Activated T-cell treated with anti-CD3 and anti-CD28 coated beads, Interleukin-2, amount 50 U/mL, for 4 hours (primary cell): ENCODE results near the gene IGDCC3. TPM values are rescaled to one million over a fixed set of nuclear protein-coding genes. Genes with fewer than 3 reads are reported as not detected.
"Not testable (repeated sequence)": the region's sequence is repeated elsewhere in the genome, so short reads cannot be mapped to it uniquely, and the experiment has no call there.

Experiments
- ATAC-seq, 2 donors: fragments of 200-7000 bp; cut with Tn5 transposase; one replicate each; pipeline ENCODE4 v1.10.0; 2021
- DNase-seq: peaks from one replicate; pipeline ENCODE4 v3.0.0-alpha.2; 2020
- H3K27me3 Mint-ChIP-seq: one replicate; pipeline ENCODE4 v1.8.0; 2021; ENCODE audit warnings: low read depth, mixed read lengths
- H3K36me3 Mint-ChIP-seq: one replicate; pipeline ENCODE4 v1.8.0; 2022; ENCODE audit warnings: mixed read lengths; ENCODE audit not compliant: insufficient read depth
- H3K4me1 Mint-ChIP-seq: one replicate; pipeline ENCODE4 v1.8.0; 2021; ENCODE audit warnings: low read depth, mixed read lengths
- H3K4me3 Mint-ChIP-seq: one replicate; pipeline ENCODE4 v1.8.0; 2021; ENCODE audit warnings: mild to moderate bottlenecking, moderate library complexity, mixed read lengths
- H3K9me3 Mint-ChIP-seq: one replicate; pipeline ENCODE4 v1.8.0; 2021; ENCODE audit warnings: mixed read lengths
- total RNA-seq, 3 donors: library from RNA; stranded (reverse); gene quantifications; one replicate each; pipeline ENCODE4 v1.2.1, GENCODE V29; 2021

The IGDCC3 gene
- total RNA-seq, 3 donors from 2014 or later = 0.10 TPM; not detected in 2

GRCh38 chr15:65361708-65362459 lies 15.9 kb downstream of the IGDCC3 start:
- Mint-ChIP-seq H3K4me1 (no peaks in the 10 kb centered on the region), H3K9me3 (no peaks in the 10 kb centered on the region), H3K27me3 (peaks cover 25% of the 10 kb centered on the region), H3K4me3 (no peak overlapping the region), H3K36me3 (no peaks in the 10 kb centered on the region)
- no peak for ATAC-seq
- no peak for DNase-seq

- no peak for DNase-seq
- Mint-ChIP-seq H3K36me3 (no peaks in the 10 kb centered on the region), H3K9me3 (no peaks in the 10 kb centered on the region), H3K4me1 (peaks cover 5% of the 10 kb centered on the region), H3K27me3 (peaks cover 31% of the 10 kb centered on the region), H3K4me3 (no peak overlapping the region)
- ATAC-seq = no peak
Observed at GRCh38 chr15:65360506-65360905, 17.3 kb downstream of the IGDCC3 start.

- ATAC-seq (peak in 1 of 2 donors; percentile 18), DNase-seq (no peak)
- Mint-ChIP-seq H3K27me3 (peaks cover 44% of the 10 kb centered on the region), H3K9me3 (peaks cover 5% of the 10 kb centered on the region), H3K36me3 (no peaks in the 10 kb centered on the region), H3K4me1 (peaks cover 7% of the 10 kb centered on the region), H3K4me3 (peak overlapping the region; percentile 5)
Observed at GRCh38 chr15:65355988-65356353, 21.8 kb downstream of the IGDCC3 start.

DNA sequence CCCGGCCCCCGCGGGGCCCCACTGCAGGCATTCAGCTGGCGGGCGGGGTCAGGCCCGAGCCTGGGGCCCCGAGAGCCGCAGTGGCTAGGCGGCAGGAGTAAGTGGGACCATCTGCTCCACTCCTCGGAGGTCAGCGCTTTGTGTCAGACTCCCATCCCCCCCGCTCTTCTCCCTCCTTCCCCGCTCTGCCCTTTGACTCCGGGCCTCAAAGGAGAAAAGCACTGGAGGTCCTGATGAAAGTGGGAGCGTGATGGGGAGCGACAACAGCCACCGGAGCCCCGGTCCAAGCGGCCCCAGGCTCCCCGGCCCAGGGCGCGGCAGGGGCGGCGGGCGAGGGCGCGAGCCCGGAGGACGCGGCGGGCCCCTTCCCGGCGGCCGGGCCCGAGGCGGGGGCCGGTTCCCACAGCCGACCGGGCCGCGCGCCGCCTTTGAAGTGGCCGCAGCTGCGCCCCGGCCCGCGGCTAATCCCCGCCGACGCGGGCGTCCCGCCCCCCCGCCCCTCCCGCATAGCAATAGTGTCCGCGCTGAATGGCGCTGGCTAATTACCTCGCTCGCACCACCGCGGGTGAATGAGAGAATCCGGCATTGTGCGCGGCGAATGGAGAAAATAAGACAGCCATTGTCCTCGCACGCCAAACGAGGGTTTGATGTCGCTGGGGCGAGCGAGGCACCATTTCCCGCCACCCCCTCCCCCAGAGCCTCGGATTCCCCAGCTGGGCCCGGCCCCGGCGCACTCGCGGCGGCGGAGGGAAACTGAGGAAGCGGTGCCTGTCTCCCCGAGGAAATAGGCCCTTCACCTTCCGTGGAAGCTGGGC lies 22.4 kb downstream of the IGDCC3 start:
- Mint-ChIP-seq H3K27me3 (peaks cover 50% of the 10 kb centered on the region), H3K4me1 (peaks cover 7% of the 10 kb centered on the region), H3K9me3 (peaks cover 5% of the 10 kb centered on the region), H3K36me3 (no peaks in the 10 kb centered on the region), H3K4me3 (peak overlapping the region; percentile 53)
- DNase-seq = no peak
- peak; percentile 50 to 53 for ATAC-seq

- no peak overlapping the region for H3K4me3 Mint-ChIP-seq
- peaks cover 53% of the 10 kb centered on the region for H3K27me3 Mint-ChIP-seq
- no peaks in the 10 kb centered on the region for H3K36me3 Mint-ChIP-seq
- H3K4me1 Mint-ChIP-seq = peaks cover 7% of the 10 kb centered on the region
- no peak for ATAC-seq
- no peak for DNase-seq
- H3K9me3 Mint-ChIP-seq = peaks cover 5% of the 10 kb centered on the region
Observed at GRCh38 chr15:65354835-65355172, 23.0 kb downstream of the IGDCC3 start.

DNA sequence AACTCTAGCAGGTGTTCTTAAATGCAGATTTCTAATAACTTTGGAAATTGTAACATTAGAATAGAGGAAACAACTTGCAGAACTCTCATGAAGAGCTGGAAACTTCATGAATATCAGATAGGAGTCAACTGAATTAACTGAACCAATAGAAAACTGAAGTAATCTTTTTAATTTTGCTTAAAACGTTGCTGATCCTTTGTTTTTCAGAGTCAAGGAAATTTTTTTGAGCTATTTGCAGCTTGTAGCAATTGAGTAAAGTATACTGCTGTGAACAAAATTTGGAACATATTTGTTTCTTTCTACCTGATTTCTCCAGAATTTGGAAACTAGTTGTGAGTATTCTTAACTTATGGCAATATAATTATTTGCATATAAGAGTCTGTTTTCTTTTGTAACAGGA lies 25.8 kb downstream of the IGDCC3 start:
- H3K4me3 Mint-ChIP-seq, H3K4me1 Mint-ChIP-seq, H3K36me3 Mint-ChIP-seq, DNase-seq, H3K9me3 Mint-ChIP-seq, ATAC-seq: not testable (repeated sequence)
- H3K27me3 Mint-ChIP-seq = peaks cover 47% of the 10 kb centered on the region

GRCh38 chr15:65349338-65349737 lies 28.5 kb downstream of the IGDCC3 start:
- Mint-ChIP-seq H3K36me3 (no peaks in the 10 kb centered on the region), H3K4me3 (no peak overlapping the region), H3K27me3 (peaks cover 36% of the 10 kb centered on the region), H3K4me1 (no peaks in the 10 kb centered on the region), H3K9me3 (peaks cover 3% of the 10 kb centered on the region)
- ATAC-seq (no peak), DNase-seq (no peak)

GRCh38 chr15:65347756-65348155 lies 30.0 kb downstream of the IGDCC3 start:
- ATAC-seq, H3K9me3 Mint-ChIP-seq, H3K4me3 Mint-ChIP-seq, H3K36me3 Mint-ChIP-seq, DNase-seq, H3K4me1 Mint-ChIP-seq: not testable (repeated sequence)
- H3K27me3 Mint-ChIP-seq = peaks cover 21% of the 10 kb centered on the region

DNA sequence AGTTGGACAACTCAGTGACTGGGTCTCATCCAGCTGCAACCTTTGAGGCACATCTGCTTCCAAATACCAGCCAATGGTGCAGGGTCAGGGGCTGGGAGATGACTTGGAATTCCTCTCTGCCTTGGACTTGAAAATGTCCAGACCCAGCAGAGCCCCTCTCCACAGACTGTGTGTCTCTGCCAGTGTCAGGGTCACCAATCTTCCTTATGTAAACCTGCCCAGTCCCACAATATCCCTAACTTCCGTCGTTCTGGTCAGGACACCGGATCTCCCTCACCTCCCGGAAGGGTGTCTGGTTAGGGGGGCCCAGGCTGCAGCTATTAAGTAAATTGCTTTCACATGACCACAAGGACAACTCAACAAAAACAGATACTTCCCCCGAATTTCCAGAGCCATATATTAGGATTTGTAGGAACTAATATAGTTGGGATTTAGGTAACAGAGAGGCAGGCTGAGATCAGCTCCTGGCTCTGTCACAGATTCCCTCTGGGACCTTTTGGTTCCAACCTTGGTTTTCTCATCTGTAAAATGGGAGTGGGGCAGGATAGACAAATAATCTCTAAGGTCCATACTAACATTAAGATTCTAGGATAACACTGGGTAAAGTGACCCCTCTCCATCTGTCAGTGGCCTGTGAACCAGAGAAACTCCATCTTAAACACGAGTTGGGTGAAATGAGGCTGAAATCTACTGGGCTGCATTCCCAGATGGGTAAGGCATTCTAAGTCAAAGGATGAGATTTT lies 30.8 kb downstream of the IGDCC3 start:
- H3K4me3 Mint-ChIP-seq = no peak overlapping the region
- no peaks in the 10 kb centered on the region for H3K9me3 Mint-ChIP-seq
- H3K4me1 Mint-ChIP-seq = no peaks in the 10 kb centered on the region
- H3K27me3 Mint-ChIP-seq = peaks cover 20% of the 10 kb centered on the region
- DNase-seq = no peak
- no peaks in the 10 kb centered on the region for H3K36me3 Mint-ChIP-seq
- ATAC-seq = no peak

DNA sequence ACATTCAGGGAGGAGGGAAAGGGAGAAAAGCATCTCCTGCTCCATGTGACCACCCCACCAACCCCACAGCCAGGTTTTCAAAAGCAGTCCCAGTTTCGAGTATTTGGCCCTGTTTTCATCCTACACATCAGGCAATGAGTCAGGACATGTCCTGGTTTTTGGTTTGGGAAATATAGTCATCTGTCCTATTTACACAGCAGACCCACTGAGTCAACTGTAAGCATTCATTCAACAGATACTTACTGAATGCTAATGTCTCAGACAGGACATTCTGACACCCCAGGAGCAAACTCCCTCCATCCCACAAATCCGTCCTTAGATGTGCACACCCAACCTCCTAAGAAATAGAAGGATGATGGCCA lies 32.9 kb downstream of the IGDCC3 start:
- Mint-ChIP-seq H3K9me3 (no peaks in the 10 kb centered on the region), H3K27me3 (peaks cover 11% of the 10 kb centered on the region), H3K4me3 (no peak overlapping the region), H3K36me3 (no peaks in the 10 kb centered on the region), H3K4me1 (no peaks in the 10 kb centered on the region)
- no peak for DNase-seq
- no peak for ATAC-seq

DNA sequence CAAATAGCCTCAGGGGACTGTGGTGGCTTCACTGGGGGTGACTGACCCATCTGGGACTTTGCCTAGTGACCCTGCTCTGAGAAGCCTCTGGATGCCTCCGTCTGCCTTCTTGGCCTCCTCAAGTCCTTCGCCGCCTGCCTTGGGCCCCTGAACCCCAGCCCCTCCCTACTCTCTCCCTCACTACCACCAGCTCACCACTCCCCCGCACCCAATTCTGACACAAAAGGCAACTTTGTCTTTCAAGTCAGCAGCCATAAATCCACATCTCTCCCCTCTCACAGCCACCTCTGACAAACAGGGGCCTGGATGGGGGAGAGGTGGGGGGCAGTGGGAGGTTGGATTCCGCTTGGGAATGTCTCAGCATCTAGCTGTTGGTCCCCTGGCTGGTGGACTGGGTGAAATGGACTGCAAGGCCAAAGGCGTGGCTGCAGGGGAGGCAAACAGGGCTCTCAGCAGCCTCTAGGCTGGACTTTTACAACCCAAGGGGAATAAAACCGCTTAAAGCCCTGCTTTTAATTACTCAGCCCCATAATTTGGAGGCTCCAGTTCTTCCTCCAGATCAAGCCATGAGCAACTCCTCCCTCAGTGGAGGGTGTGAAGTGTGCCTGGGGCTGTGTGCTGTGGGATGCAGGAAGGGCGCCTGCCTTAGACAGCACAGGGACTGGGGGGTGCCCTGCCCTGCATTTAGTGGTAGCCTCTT lies 33.4 kb downstream of the IGDCC3 start:
- no peak overlapping the region for H3K4me3 Mint-ChIP-seq
- H3K36me3 Mint-ChIP-seq = no peaks in the 10 kb centered on the region
- H3K9me3 Mint-ChIP-seq = no peaks in the 10 kb centered on the region
- peaks cover 2% of the 10 kb centered on the region for H3K4me1 Mint-ChIP-seq
- no peak for DNase-seq
- ATAC-seq = no peak
- peaks cover 12% of the 10 kb centered on the region for H3K27me3 Mint-ChIP-seq

- DNase-seq = no peak
- no peaks in the 10 kb centered on the region for H3K9me3 Mint-ChIP-seq
- no peak for ATAC-seq
Observed at GRCh38 chr15:65343374-65343981, 34.3 kb downstream of the IGDCC3 start.

DNA sequence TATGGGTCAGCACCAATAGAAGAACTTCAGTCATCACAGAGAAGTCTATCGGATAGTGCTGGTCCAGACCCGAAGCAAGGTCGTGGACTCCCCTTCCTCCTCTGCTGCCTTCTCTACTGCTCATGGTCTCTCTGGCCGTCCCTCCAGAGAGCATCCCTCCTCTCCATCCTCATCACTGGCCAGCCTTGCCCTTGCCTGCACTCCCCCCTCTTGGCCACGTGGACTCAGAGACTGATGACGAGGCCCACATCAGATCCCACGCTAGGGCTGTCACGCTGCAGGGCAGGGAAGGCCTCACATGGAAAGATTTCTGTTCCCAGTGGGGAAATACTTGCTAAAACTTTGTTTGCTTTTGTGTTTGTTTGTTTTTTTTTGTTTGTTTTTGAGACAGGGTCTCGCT lies 35.3 kb downstream of the IGDCC3 start:
- Mint-ChIP-seq H3K9me3 (no peaks in the 10 kb centered on the region), H3K27me3 (peaks cover 12% of the 10 kb centered on the region), H3K4me3 (no peak overlapping the region), H3K4me1 (peaks cover 2% of the 10 kb centered on the region), H3K36me3 (no peaks in the 10 kb centered on the region)
- ATAC-seq (no peak), DNase-seq (no peak)

More at GRCh38 chr15:65343374-65343981, 34.3 kb downstream of the IGDCC3 start:
- Mint-ChIP-seq H3K4me1 (peaks cover 2% of the 10 kb centered on the region), H3K4me3 (no peak overlapping the region), H3K36me3 (no peaks in the 10 kb centered on the region), H3K27me3 (peaks cover 12% of the 10 kb centered on the region)

DNA sequence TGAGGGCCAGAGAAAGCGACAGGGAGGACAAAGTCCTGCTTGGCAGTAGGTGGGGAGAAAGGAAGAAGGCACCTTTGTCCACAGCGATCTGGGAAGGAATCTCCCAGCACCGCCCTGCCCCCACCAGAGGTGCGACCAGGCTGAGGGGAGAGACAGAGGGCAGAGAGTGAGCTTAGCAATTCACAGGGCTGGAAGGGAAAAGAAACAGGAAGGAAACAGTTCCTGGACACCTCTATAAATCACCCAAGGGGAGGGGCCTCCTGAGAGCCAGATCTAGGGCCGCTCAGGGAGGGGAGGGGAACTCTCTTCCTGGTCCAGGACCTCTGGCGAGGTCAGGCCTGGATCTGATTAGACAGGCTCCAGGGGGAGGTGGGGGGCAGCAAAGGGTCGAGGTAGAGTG lies 37.9 kb downstream of the IGDCC3 start:
- Mint-ChIP-seq H3K4me1 (peaks cover 2% of the 10 kb centered on the region), H3K9me3 (no peaks in the 10 kb centered on the region), H3K4me3 (no peak overlapping the region), H3K36me3 (no peaks in the 10 kb centered on the region), H3K27me3 (peaks cover 11% of the 10 kb centered on the region)
- DNase-seq (no peak), ATAC-seq (no peak)
